Measurements from ENCODE around the gene SMAD2.

SMAD2 gene

DNA sequence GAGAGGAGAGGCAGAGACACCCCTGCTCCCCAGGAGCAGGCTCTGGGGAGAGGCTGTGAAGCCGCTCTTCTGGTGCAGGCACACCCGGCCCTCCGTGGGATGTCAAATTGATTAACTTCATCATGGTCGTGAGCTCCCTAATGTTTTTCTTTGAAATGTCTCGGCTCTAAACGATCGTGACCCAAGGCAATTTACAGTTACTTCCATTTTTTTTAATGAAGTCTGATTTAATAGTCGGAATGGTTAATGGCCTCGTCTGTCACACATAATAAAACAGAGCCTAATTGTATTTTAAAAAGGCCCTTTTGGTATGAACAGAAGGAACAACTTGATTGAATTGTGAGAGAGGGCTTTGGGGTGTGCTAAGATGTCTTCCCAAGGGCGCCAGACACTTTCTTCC is 130.2 kb downstream of the SMAD2 start:
- no peak overlapping the region for H3K4me3 ChIP-seq (ENCODE audit: low read length)
- H3K27ac ChIP-seq (ENCODE audit: low read length): no peak overlapping the region
- no peak overlapping the region for H3K9ac ChIP-seq (ENCODE audit: low read length)
- no peaks in the 10 kb centered on the region for H3K9me3 ChIP-seq (ENCODE audit: control insufficient read depth, low read depth, low read length)
- H3K27me3 ChIP-seq (ENCODE audit: control insufficient read depth, insufficient read depth, low read length): no peaks in the 10 kb centered on the region
- no peaks in the 10 kb centered on the region for H3K4me1 ChIP-seq (ENCODE audit: control insufficient read depth, low read depth, low read length)
- no peaks in the 10 kb centered on the region for H3K36me3 ChIP-seq (ENCODE audit: control insufficient read depth, low read depth, low read length)

DNA sequence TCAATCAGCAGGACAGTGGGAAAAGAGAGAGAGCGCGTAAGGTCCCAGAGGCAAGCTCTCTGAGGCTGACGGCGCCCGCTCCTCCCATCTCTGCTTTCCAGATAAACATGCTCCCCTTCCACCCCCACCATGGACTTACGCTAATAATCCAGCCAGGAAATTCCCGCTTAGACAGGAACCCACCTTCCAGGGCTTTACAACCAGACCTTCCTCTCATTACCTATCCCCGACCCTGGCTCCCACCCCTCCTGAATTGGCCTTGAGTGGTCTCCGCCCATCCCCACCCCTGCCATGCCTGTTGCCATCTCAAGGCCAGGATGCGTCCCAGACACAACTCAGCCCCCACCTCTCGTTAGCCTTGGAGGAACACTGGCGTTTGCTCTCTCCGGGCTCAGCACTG is 131.1 kb downstream of the SMAD2 start:
- Histone ChIP-seq H3K9me3 (ENCODE audit: control insufficient read depth, low read depth, low read length) (no peaks in the 10 kb centered on the region), H3K4me1 (ENCODE audit: control insufficient read depth, low read depth, low read length) (no peaks in the 10 kb centered on the region), H3K27ac (ENCODE audit: low read length) (no peak overlapping the region), H3K27me3 (ENCODE audit: control insufficient read depth, insufficient read depth, low read length) (no peaks in the 10 kb centered on the region), H3K4me3 (ENCODE audit: low read length) (no peak overlapping the region), H3K9ac (ENCODE audit: low read length) (no peak overlapping the region), H3K36me3 (ENCODE audit: control insufficient read depth, low read depth, low read length) (no peaks in the 10 kb centered on the region)

- Histone ChIP-seq H3K9me3 (ENCODE audit: control insufficient read depth, low read depth, low read length) (no peaks in the 10 kb centered on the region), H3K36me3 (ENCODE audit: control insufficient read depth, low read depth, low read length) (no peaks in the 10 kb centered on the region), H3K27me3 (ENCODE audit: control insufficient read depth, insufficient read depth, low read length) (no peaks in the 10 kb centered on the region), H3K27ac (ENCODE audit: low read length) (no peak overlapping the region), H3K4me3 (ENCODE audit: low read length) (no peak overlapping the region), H3K4me1 (ENCODE audit: control insufficient read depth, low read depth, low read length) (no peaks in the 10 kb centered on the region), H3K9ac (ENCODE audit: low read length) (no peak overlapping the region)
Observed at GRCh38 chr18:47798366-47798765, 132.1 kb downstream of the SMAD2 start.

DNA sequence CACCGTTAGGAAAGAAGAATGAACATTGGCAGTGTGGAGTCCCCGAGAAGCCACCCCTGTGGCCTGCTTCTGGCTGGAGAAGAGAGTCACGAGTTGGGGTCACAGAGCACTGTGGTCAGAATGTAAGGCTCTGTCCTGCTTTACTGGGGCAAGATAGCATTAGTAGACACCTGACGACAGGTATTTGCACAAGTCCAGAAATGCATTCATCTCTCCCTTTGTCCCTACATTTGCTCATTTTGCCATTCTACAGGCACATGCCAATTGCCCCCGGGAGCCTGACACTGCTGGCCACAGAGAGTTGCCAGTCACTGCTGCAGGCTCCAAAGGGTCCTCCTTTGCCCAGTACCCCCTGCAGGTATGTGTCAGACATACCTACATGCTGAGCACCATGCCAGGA is 133.3 kb downstream of the SMAD2 start:
- Histone ChIP-seq H3K4me1 (ENCODE audit: control insufficient read depth, low read depth, low read length) (no peaks in the 10 kb centered on the region), H3K4me3 (ENCODE audit: low read length) (no peak overlapping the region), H3K27ac (ENCODE audit: low read length) (no peak overlapping the region), H3K9me3 (ENCODE audit: control insufficient read depth, low read depth, low read length) (no peaks in the 10 kb centered on the region), H3K27me3 (ENCODE audit: control insufficient read depth, insufficient read depth, low read length) (no peaks in the 10 kb centered on the region), H3K36me3 (ENCODE audit: control insufficient read depth, low read depth, low read length) (no peaks in the 10 kb centered on the region), H3K9ac (ENCODE audit: low read length) (no peak overlapping the region)

DNA sequence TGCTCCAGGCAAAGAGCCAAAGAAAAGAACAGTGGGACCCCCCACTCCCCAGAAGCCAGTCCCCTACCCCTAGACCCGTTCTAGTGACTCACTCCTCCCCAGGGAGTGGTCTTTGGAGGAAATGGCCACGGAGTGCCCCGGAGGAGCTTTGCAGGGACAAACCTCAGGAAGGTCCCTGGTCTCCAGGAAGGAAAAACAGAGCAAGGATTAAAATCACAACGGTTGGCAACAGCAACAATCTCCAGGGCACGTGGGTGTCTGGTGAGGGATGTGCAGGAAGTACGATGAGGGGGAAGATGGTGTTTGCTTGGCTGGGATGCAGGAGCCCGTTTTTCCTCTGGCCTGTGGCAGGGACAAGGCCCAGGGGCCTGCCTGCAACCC is 135.0 kb downstream of the SMAD2 start:
- Histone ChIP-seq H3K9ac (ENCODE audit: low read length) (no peak overlapping the region), H3K27me3 (ENCODE audit: control insufficient read depth, insufficient read depth, low read length) (no peaks in the 10 kb centered on the region), H3K4me1 (ENCODE audit: control insufficient read depth, low read depth, low read length) (no peaks in the 10 kb centered on the region), H3K4me3 (ENCODE audit: low read length) (no peak overlapping the region), H3K9me3 (ENCODE audit: control insufficient read depth, low read depth, low read length) (no peaks in the 10 kb centered on the region), H3K36me3 (ENCODE audit: control insufficient read depth, low read depth, low read length) (no peaks in the 10 kb centered on the region), H3K27ac (ENCODE audit: low read length) (no peak overlapping the region)

DNA sequence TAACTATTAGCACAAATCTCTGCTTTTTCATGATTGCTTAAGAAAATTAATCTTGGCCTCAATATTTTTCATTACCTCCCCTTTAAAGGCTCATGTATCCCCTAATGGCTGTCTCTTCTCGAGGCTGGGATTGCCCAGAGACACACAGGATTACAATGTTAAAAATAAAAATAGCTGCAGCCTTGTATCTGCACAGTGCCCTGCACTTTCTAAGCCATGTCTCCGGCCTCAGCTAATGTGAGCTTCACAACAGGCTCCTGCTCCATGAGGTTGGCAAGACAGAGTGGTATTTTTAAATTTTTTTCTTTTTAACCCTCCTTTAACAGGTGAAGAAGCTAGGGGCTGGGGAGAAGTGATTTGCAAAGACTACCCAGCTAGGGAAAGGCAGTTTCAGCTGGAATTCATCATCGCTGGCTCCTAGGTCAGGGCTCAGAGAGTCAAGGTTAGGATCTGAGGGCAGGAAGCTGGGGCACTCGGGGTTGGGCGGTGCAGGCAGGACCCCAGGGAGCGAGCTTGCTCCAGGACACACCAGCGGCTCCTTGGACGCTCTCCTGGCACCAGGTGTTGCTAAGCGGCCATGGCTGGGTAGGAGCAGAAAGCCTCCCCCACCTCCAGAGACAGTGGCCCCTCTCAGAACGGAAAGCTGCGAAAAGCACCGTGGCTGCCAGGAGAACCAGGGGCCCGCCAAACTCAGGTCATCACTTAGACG is 135.6 kb downstream of the SMAD2 start:
- H3K4me3 ChIP-seq (ENCODE audit: low read length): no peak overlapping the region
- no peak overlapping the region for H3K9ac ChIP-seq (ENCODE audit: low read length)
- H3K4me1 ChIP-seq (ENCODE audit: control insufficient read depth, low read depth, low read length): no peaks in the 10 kb centered on the region
- H3K9me3 ChIP-seq (ENCODE audit: control insufficient read depth, low read depth, low read length): no peaks in the 10 kb centered on the region
- H3K27ac ChIP-seq (ENCODE audit: low read length): no peak overlapping the region
- no peaks in the 10 kb centered on the region for H3K27me3 ChIP-seq (ENCODE audit: control insufficient read depth, insufficient read depth, low read length)
- no peaks in the 10 kb centered on the region for H3K36me3 ChIP-seq (ENCODE audit: control insufficient read depth, low read depth, low read length)

DNA sequence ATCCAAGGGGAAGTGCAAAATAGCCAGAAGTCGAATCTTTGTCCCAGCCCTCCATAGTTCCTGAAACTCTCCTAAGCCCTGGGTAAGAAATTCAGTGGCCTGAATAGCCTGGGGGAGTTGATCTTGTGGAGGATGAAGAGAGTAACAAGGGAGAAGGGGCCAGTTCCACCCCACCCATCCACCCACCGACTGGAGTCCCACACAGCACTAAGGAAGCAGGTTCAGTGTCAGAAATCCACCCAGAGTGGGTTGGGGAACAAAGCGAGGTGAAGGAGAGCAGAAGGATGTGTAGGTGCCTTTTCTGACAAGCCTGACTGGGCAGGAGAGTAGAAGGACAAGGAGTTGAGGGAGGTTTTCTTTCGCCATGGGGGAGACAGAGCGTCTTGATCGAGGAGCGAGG is 136.8 kb downstream of the SMAD2 start:
- H3K9ac ChIP-seq (ENCODE audit: low read length): no peak overlapping the region
- H3K4me3 ChIP-seq (ENCODE audit: low read length): no peak overlapping the region
- no peaks in the 10 kb centered on the region for H3K4me1 ChIP-seq (ENCODE audit: control insufficient read depth, low read depth, low read length)
- no peaks in the 10 kb centered on the region for H3K27me3 ChIP-seq (ENCODE audit: control insufficient read depth, insufficient read depth, low read length)
- H3K9me3 ChIP-seq (ENCODE audit: control insufficient read depth, low read depth, low read length): no peaks in the 10 kb centered on the region
- H3K36me3 ChIP-seq (ENCODE audit: control insufficient read depth, low read depth, low read length): no peaks in the 10 kb centered on the region
- no peak overlapping the region for H3K27ac ChIP-seq (ENCODE audit: low read length)

- no peaks in the 10 kb centered on the region for H3K27me3 ChIP-seq (ENCODE audit: control insufficient read depth, insufficient read depth, low read length)
- no peak overlapping the region for H3K4me3 ChIP-seq (ENCODE audit: low read length)
- H3K9ac ChIP-seq (ENCODE audit: low read length): no peak overlapping the region
- H3K27ac ChIP-seq (ENCODE audit: low read length): no peak overlapping the region
- H3K4me1 ChIP-seq (ENCODE audit: control insufficient read depth, low read depth, low read length): no peaks in the 10 kb centered on the region
- no peaks in the 10 kb centered on the region for H3K9me3 ChIP-seq (ENCODE audit: control insufficient read depth, low read depth, low read length)
- no peaks in the 10 kb centered on the region for H3K36me3 ChIP-seq (ENCODE audit: control insufficient read depth, low read depth, low read length)
Observed at GRCh38 chr18:47791461-47791985, 138.9 kb downstream of the SMAD2 start.

DNA sequence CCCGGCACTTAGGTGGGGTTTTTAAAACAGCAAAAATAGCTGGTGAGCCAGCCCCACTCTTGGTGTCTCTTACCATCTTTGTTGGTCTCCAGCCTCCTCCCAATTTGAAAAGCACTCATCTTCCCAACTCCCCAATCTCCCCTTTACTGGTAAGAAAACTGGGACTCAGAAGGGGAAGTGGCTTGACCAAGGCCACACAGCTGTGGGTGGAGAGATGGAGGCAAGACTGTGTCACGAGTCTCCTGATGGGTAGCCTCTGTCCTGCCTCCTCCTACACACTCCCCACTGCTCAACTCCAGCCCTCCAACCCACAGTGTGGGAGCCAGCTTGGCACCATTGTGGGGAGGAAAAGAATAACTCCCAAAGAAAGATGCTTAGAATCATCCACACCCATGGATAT is 140.4 kb downstream of the SMAD2 start:
- no peaks in the 10 kb centered on the region for H3K4me1 ChIP-seq (ENCODE audit: control insufficient read depth, low read depth, low read length)
- H3K9me3 ChIP-seq (ENCODE audit: control insufficient read depth, low read depth, low read length): no peaks in the 10 kb centered on the region
- H3K4me3 ChIP-seq (ENCODE audit: low read length): no peak overlapping the region
- no peak overlapping the region for H3K9ac ChIP-seq (ENCODE audit: low read length)
- no peak overlapping the region for H3K27ac ChIP-seq (ENCODE audit: low read length)
- H3K36me3 ChIP-seq (ENCODE audit: control insufficient read depth, low read depth, low read length): no peaks in the 10 kb centered on the region
- H3K27me3 ChIP-seq (ENCODE audit: control insufficient read depth, insufficient read depth, low read length): no peaks in the 10 kb centered on the region

DNA sequence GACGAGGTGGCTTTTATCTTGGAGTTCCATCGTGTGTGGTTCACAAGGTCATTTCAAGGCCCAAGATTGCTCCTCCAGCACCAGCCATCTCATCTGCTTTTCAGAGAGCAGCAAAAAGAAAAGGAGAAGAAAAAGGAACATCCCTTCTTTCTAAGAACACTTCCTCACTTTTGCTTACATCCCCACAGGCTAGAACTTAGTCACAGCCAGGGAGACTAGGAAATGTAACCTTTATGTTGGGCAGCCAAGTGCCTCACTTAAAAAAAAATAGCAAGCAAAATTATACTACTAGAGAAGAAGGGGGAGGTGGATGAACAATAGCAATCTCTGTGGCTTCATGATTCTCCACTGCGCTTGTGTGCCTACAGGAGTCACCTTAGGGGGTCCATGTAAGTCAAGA is 141.8 kb downstream of the SMAD2 start:
- H3K4me1 ChIP-seq (ENCODE audit: control insufficient read depth, low read depth, low read length): no peaks in the 10 kb centered on the region
- no peaks in the 10 kb centered on the region for H3K36me3 ChIP-seq (ENCODE audit: control insufficient read depth, low read depth, low read length)
- H3K9me3 ChIP-seq (ENCODE audit: control insufficient read depth, low read depth, low read length): no peaks in the 10 kb centered on the region
- no peak overlapping the region for H3K4me3 ChIP-seq (ENCODE audit: low read length)
- H3K27me3 ChIP-seq (ENCODE audit: control insufficient read depth, insufficient read depth, low read length): no peaks in the 10 kb centered on the region
- H3K27ac ChIP-seq (ENCODE audit: low read length): no peak overlapping the region
- H3K9ac ChIP-seq (ENCODE audit: low read length): no peak overlapping the region

DNA sequence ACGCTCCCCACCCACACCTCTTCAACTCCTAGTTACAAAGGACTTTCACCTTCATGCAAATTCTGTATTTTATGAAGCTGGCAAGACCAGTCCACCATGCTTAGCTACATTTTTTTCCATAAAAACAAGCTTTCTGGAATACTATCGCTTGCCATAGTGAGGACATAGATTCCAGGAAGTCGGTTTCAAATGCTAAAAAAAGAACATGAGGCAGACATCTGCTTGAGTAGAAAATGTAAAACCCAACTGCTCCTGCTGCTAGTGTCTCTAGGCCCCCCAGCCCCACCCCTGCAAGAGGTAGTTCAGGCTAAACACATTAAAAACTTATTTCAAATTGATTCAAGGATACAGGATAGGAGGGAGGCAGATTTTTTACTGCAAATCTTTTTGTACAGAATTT is 148.9 kb downstream of the SMAD2 start:
- H3K4me1 ChIP-seq (ENCODE audit: control insufficient read depth, low read depth, low read length): no peaks in the 10 kb centered on the region
- H3K9ac ChIP-seq (ENCODE audit: low read length): no peak overlapping the region
- no peak overlapping the region for H3K4me3 ChIP-seq (ENCODE audit: low read length)
- H3K36me3 ChIP-seq (ENCODE audit: control insufficient read depth, low read depth, low read length): no peaks in the 10 kb centered on the region
- H3K9me3 ChIP-seq (ENCODE audit: control insufficient read depth, low read depth, low read length): no peaks in the 10 kb centered on the region
- no peaks in the 10 kb centered on the region for H3K27me3 ChIP-seq (ENCODE audit: control insufficient read depth, insufficient read depth, low read length)
- no peak overlapping the region for H3K27ac ChIP-seq (ENCODE audit: low read length)

GRCh38 chr18:47780011-47780725 is 150.3 kb downstream of the SMAD2 start:
- no peaks in the 10 kb centered on the region for H3K9me3 ChIP-seq (ENCODE audit: control insufficient read depth, low read depth, low read length)
- no peaks in the 10 kb centered on the region for H3K27me3 ChIP-seq (ENCODE audit: control insufficient read depth, insufficient read depth, low read length)
- no peak overlapping the region for H3K9ac ChIP-seq (ENCODE audit: low read length)
- no peaks in the 10 kb centered on the region for H3K4me1 ChIP-seq (ENCODE audit: control insufficient read depth, low read depth, low read length)
- no peaks in the 10 kb centered on the region for H3K36me3 ChIP-seq (ENCODE audit: control insufficient read depth, low read depth, low read length)
- H3K4me3 ChIP-seq (ENCODE audit: low read length): no peak overlapping the region
- H3K27ac ChIP-seq (ENCODE audit: low read length): no peak overlapping the region

Data from iPS-18a (cell line).